HCT116 (cell line): ENCODE data around the gene CCDC73. TPM values are rescaled to one million over a fixed set of nuclear protein-coding genes. Genes with fewer than 3 reads are reported as not detected.

ENCODE experiments used
- ATAC-seq: fragments of 200-7000 bp; cut with Tn5 transposase; 2 replicates; pipeline ENCODE4 v1.9.1; 2020; ENCODE audit warnings: mild to moderate bottlenecking, moderate library complexity
- BruUV-seq: library from RNA; stranded (reverse); fragments of 400-500 nt; replicated peaks from 2 replicates; lab custom pipeline; 2021; lab: Mats Ljungman, UMichigan
- CTCF ChIA-PET: fragments of 300-600 bp; sonication (Branson Sonifier 250); formaldehyde crosslinking; loops from one replicate; lab custom pipeline; 2021; ENCODE audit warnings: antibody characterized with exemption; lab: Charles Lee
- POLR2A ChIA-PET: fragments of 300-600, 350-600 bp; sonication (Branson Sonifier 250); formaldehyde crosslinking; loops from one replicate; lab custom pipeline; 2021; ENCODE audit warnings: antibody characterized with exemption; lab: Charles Lee
- RAD21 ChIA-PET, 2 experiments: fragments of 300-600 bp; sonication (Branson Sonifier 250); formaldehyde crosslinking; loops; one replicate each; lab custom pipeline; 2023; ENCODE audit warnings: low total read pairs in 2 of 2; ENCODE audit not compliant: uncharacterized antibody in 2 of 2, unreplicated experiment in 2 of 2, low non-redundant PET in 1 of 2; lab: Charles Lee
- DNase-seq: peaks from one replicate; pipeline ENCODE4 v3.0.0-alpha.2; 2010; ENCODE audit warnings: low read depth, low spot score
- H2AFZ ChIP-seq: fragments of 200-600 bp; shearing (Covaris generic), sonication (generic); 2 replicates; pipeline ENCODE4 v1.6.1; 2017; ENCODE audit warnings: low read depth, mixed run types, mixed read lengths, antibody characterized with exemption, low read length; ENCODE audit not compliant: poor library complexity, severe bottlenecking
- H3K27ac ChIP-seq: 2 replicates; pipeline ENCODE4 v1.5.1; 2012; ENCODE audit warnings: low read depth, low read length
- H3K27me3 ChIP-seq: fragments of 200-600 bp; sonication (generic); 2 replicates; pipeline ENCODE4 v1.6.1; 2016; ENCODE audit warnings: mixed run types, low read length, mixed read lengths; ENCODE audit not compliant: insufficient read depth
- H3K36me3 ChIP-seq, 2 experiments: fragments of 200-500 bp in 1 of 2; fragments of 200-600 bp in 1 of 2; sonication (Bioruptor generic) in 1 of 2; sonication (generic) in 1 of 2; 2 replicates each; pipeline versions ENCODE4 v1.5.1 to v1.6.1; 2014 to 2016; ENCODE audit warnings: low read length in 2 of 2, inconsistent platforms in 1 of 2, mixed read lengths in 1 of 2, mixed run types in 1 of 2; ENCODE audit not compliant: insufficient read depth in 2 of 2, control insufficient read depth in 1 of 2
- H3K4me1 ChIP-seq, 2 experiments: fragments of 200-600 bp in 1 of 2; sonication (generic) in 1 of 2; 2 replicates each; pipeline versions ENCODE4 v1.5.1 to v1.6.1; 2012 to 2017; ENCODE audit warnings: low read length in 2 of 2, inconsistent platforms in 1 of 2, mild to moderate bottlenecking in 1 of 2, mixed read lengths in 1 of 2, mixed run types in 1 of 2, moderate library complexity in 1 of 2; ENCODE audit not compliant: insufficient read depth in 2 of 2, control insufficient read depth in 1 of 2
- H3K4me2 ChIP-seq: fragments of 200-600 bp; sonication (generic); 2 replicates; pipeline ENCODE4 v1.6.1; 2017; ENCODE audit warnings: mixed run types, low read length, mixed read lengths
- H3K4me3 ChIP-seq, 2 experiments: fragments of 200-600 bp in 1 of 2; sonication (generic) in 1 of 2; replicated peaks in 1 of 2; 2 replicates each; pipeline ENCODE4 v1.5.1; 2011 to 2016; ENCODE audit warnings: low read length in 2 of 2, control low read depth in 1 of 2, low read depth in 1 of 2, mild to moderate bottlenecking in 1 of 2, mixed read lengths in 1 of 2, mixed run types in 1 of 2
- H3K79me2 ChIP-seq: fragments of 200-600 bp; sonication (generic); 2 replicates; pipeline ENCODE4 v1.6.1; 2017; ENCODE audit warnings: mild to moderate bottlenecking, mixed run types, low read length, moderate library complexity, mixed read lengths; ENCODE audit not compliant: insufficient read depth
- H3K9ac ChIP-seq: fragments of 200-600 bp; sonication (generic); 2 replicates; pipeline ENCODE4 v1.6.1; 2016; ENCODE audit warnings: low read length, mixed read lengths
- H3K9me2 ChIP-seq: fragments of 200-600 bp; sonication (generic), shearing (Covaris generic); 2 replicates; pipeline ENCODE4 v1.6.1; 2017; ENCODE audit warnings: mixed run types, mild to moderate bottlenecking, moderate library complexity; ENCODE audit not compliant: insufficient read depth
- H3K9me3 ChIP-seq, 2 experiments: fragments of 200-500 bp in 1 of 2; fragments of 200-600 bp in 1 of 2; sonication (Bioruptor generic) in 1 of 2; sonication (generic) in 1 of 2; 2 replicates each; pipeline ENCODE4 v1.6.1; 2014 to 2017; ENCODE audit warnings: low read length in 2 of 2, mixed read lengths in 2 of 2, inconsistent platforms in 1 of 2, low read depth in 1 of 2, mild to moderate bottlenecking in 1 of 2, mixed run types in 1 of 2, moderate library complexity in 1 of 2; ENCODE audit not compliant: control insufficient read depth in 1 of 2, insufficient read depth in 1 of 2
- H4K20me1 ChIP-seq: fragments of 200-600 bp; sonication (generic), shearing (Covaris generic); 2 replicates; pipeline ENCODE4 v1.6.1; 2017; ENCODE audit warnings: mixed run types, mild to moderate bottlenecking, moderate library complexity; ENCODE audit not compliant: insufficient read depth
- ATF3 ChIP-seq: IDR thresholded peaks from 2 replicates; pipeline ENCODE4 v1.6.1; 2012
- CBX3 ChIP-seq: IDR thresholded peaks from 2 replicates; pipeline ENCODE4 v1.6.1; 2012; ENCODE audit warnings: low read depth
- CEBPB ChIP-seq: IDR thresholded peaks from 2 replicates; pipeline ENCODE4 v1.6.1; 2012; ENCODE audit warnings: low read depth
- CTCF ChIP-seq, 3 experiments: fragments of 200-600 bp in 1 of 3; sonication (generic) in 1 of 3; IDR thresholded peaks in 2 of 3; conservative IDR thresholded peaks in 1 of 3; 2 replicates each; pipeline ENCODE4 v1.5.1; 2012 to 2017; ENCODE audit warnings: low read depth in 2 of 3, low read length in 2 of 3, antibody characterized with exemption in 1 of 3, borderline replicate concordance in 1 of 3, control low read depth in 1 of 3, mild to moderate bottlenecking in 1 of 3, mixed read lengths in 1 of 3, mixed run types in 1 of 3, moderate library complexity in 1 of 3; ENCODE audit not compliant: insufficient read depth in 1 of 3
- ELF1 ChIP-seq: IDR thresholded peaks from 2 replicates; pipeline ENCODE4 v1.6.1; 2012; ENCODE audit warnings: low read depth, borderline replicate concordance
- MAX ChIP-seq: IDR thresholded peaks from 2 replicates; pipeline ENCODE4 v1.6.1; 2012
- POLR2AphosphoS5 ChIP-seq: IDR thresholded peaks from 2 replicates; pipeline ENCODE4 v1.6.1; 2011; ENCODE audit warnings: mild to moderate bottlenecking, low read depth, low read length, moderate library complexity
- RAD21 ChIP-seq: IDR thresholded peaks from 2 replicates; pipeline ENCODE4 v1.6.1; 2012; ENCODE audit warnings: low read depth, mild to moderate bottlenecking
- SP1 ChIP-seq: IDR thresholded peaks from 2 replicates; pipeline ENCODE4 v1.6.1; 2012; ENCODE audit warnings: low read depth
- SRF ChIP-seq: IDR thresholded peaks from 2 replicates; pipeline ENCODE4 v1.6.1; 2012; ENCODE audit warnings: low read depth
- TCF7L2 ChIP-seq: IDR thresholded peaks from 2 replicates; pipeline ENCODE4 v1.7.0; 2011; ENCODE audit warnings: borderline replicate concordance, inconsistent platforms; ENCODE audit not compliant: insufficient read depth, insufficient read length; ENCODE audit errors: extremely low read depth
- YY1 ChIP-seq: IDR thresholded peaks from 2 replicates; pipeline ENCODE4 v1.6.1; 2011; ENCODE audit warnings: low read length, low read depth, moderate library complexity, mild to moderate bottlenecking; ENCODE audit not compliant: insufficient replicate concordance; ENCODE audit errors: extremely low read depth
- ZBTB33 ChIP-seq: IDR thresholded peaks from 2 replicates; pipeline ENCODE4 v1.6.1; 2011; ENCODE audit warnings: mild to moderate bottlenecking, low read length, moderate library complexity; ENCODE audit not compliant: insufficient replicate concordance; ENCODE audit errors: extremely low read depth
- ZFX ChIP-seq: fragments of 450-650 bp; IDR thresholded peaks from 2 replicates; pipeline ENCODE4 v1.6.1; 2017
- ZNF274 ChIP-seq: fragments of 200-500 bp; sonication (Bioruptor generic); IDR thresholded peaks from 2 replicates; pipeline ENCODE4 v1.6.1; 2014; ENCODE audit warnings: mild to moderate bottlenecking, low read depth, low read length, inconsistent platforms
- intact Hi-C: fragments of 100-400 bp; cut with micrococcal nuclease; formaldehyde crosslinking; loops from 2 replicates; pipeline ENCODE4 v1.10.0; 2022
- total RNA-seq: library from RNA; stranded (reverse); gene quantifications from one replicate; pipeline ENCODE4 v1.2.1, GENCODE V29; 2021; ENCODE audit not compliant: unreplicated experiment

The CCDC73 gene
- total RNA-seq, 1 experiment from 2014 or later, result not detected

GRCh38 chr11:32635819-32636218, 158.6 kb downstream of the CCDC73 start:
- no peak for ATAC-seq
- no TSS peak for BruUV-seq

GRCh38 chr11:32630844-32631243, 163.6 kb downstream of the CCDC73 start:
- H3K9ac ChIP-seq, result no peak overlapping the region
- H3K27me3 ChIP-seq, result no peaks in the 10 kb centered on the region
- no TSS peak for BruUV-seq
- ChIA-PET POLR2A (no interaction called here), CTCF (no interaction called here), RAD21 (no interaction called here)
- no peak overlapping the region for H3K27ac ChIP-seq
- intact Hi-C loops, result no loop called here
- H2AFZ ChIP-seq, result no peak overlapping the region
- TF ChIP-seq RAD21, result no peak
- TF ChIP-seq YY1, result no peak
- TF ChIP-seq ZNF274, result no peak
- TF ChIP-seq SRF, result no peak
- no peak for TF ChIP-seq ZBTB33
- TF ChIP-seq CTCF (IDR thresholded peaks at IDR 0.05 in 2 of 3, conservative IDR thresholded peaks at IDR 0.05 in 1 of 3; ENCODE audit: borderline replicate concordance in 1 of 3, insufficient read depth in 1 of 3, low read depth in 2 of 3, low read length in 2 of 3), result no peak
- TF ChIP-seq ZFX, result no peak
- no peak for TF ChIP-seq MAX
- no peak for TF ChIP-seq TCF7L2
- TF ChIP-seq ELF1, result no peak
- TF ChIP-seq SP1, result no peak
- H3K36me3 ChIP-seq, result no peaks in the 10 kb centered on the region
- no peaks in the 10 kb centered on the region for H4K20me1 ChIP-seq
- no peaks in the 10 kb centered on the region for H3K9me2 ChIP-seq
- ATAC-seq (no peak), DNase-seq (no peak)
- H3K9me3 ChIP-seq, result no peaks in the 10 kb centered on the region
- no peaks in the 10 kb centered on the region for H3K79me2 ChIP-seq
- no peak overlapping the region for H3K4me3 ChIP-seq
- no peaks in the 10 kb centered on the region for H3K4me1 ChIP-seq
- no peak overlapping the region for H3K4me2 ChIP-seq

More at GRCh38 chr11:32635819-32636218, 158.6 kb downstream of the CCDC73 start:
- no peaks in the 10 kb centered on the region for H3K4me1 ChIP-seq
- DNase-seq, result no peak
- intact Hi-C loops, result no loop called here
- H3K9ac ChIP-seq, result no peak overlapping the region
- H3K9me2 ChIP-seq, result no peaks in the 10 kb centered on the region
- POLR2A ChIA-PET, result no interaction called here
- H3K79me2 ChIP-seq, result no peaks in the 10 kb centered on the region
- H3K9me3 ChIP-seq, result no peaks in the 10 kb centered on the region
- no peaks in the 10 kb centered on the region for H4K20me1 ChIP-seq
- no peak overlapping the region for H3K27ac ChIP-seq
- TF ChIP-seq CBX3 (no peak), CEBPB (no peak), ATF3 (no peak), POLR2AphosphoS5 (no peak)
- TF ChIP-seq, all 23 proteins: peak for 0
- Histone ChIP-seq H3K36me3 (no peaks in the 10 kb centered on the region), H3K4me3 (no peak overlapping the region), H2AFZ (no peak overlapping the region), H3K4me2 (no peak overlapping the region), H3K27me3 (no peaks in the 10 kb centered on the region)
- ChIA-PET CTCF (no interaction called here), RAD21 (no interaction called here)
